Neuronal stem cell (in vitro differentiated cells): ENCODE data around the gene YY1AP1.
"Not testable (repeated sequence)": the region's sequence is repeated elsewhere in the genome, so short reads cannot be mapped to it uniquely, and the experiment has no call there.

Source experiments
- DNase-seq: peaks from one replicate; pipeline ENCODE4 v3.0.0-alpha.2; 2013; ENCODE audit warnings: low spot score
- H2AFZ ChIP-seq: one replicate; pipeline ENCODE4 v1.6.1; 2013; ENCODE audit warnings: mild to moderate bottlenecking, low read length, inconsistent platforms
- H2AK5ac ChIP-seq: 2 replicates; pipeline ENCODE4 v1.6.1; 2013; ENCODE audit warnings: low read depth, mild to moderate bottlenecking, inconsistent platforms, low read length, moderate library complexity, mixed read lengths
- H2BK120ac ChIP-seq: 2 replicates; pipeline ENCODE4 v1.6.1; 2013; ENCODE audit warnings: low read depth, mild to moderate bottlenecking, inconsistent platforms, low read length, moderate library complexity, mixed read lengths
- H2BK12ac ChIP-seq: one replicate; pipeline ENCODE4 v1.6.1; 2013; ENCODE audit warnings: low read length, inconsistent platforms
- H2BK15ac ChIP-seq: 2 replicates; pipeline ENCODE4 v1.6.1; 2013; ENCODE audit warnings: mild to moderate bottlenecking, low read length, inconsistent platforms, mixed read lengths
- H2BK5ac ChIP-seq: one replicate; pipeline ENCODE4 v1.6.1; 2013; ENCODE audit warnings: inconsistent platforms, mild to moderate bottlenecking, low read length, moderate library complexity
- H3K14ac ChIP-seq: one replicate; pipeline ENCODE4 v1.6.1; 2013; ENCODE audit warnings: low read length, inconsistent platforms
- H3K18ac ChIP-seq: 2 replicates; pipeline ENCODE4 v1.6.1; 2013; ENCODE audit warnings: low read length, inconsistent platforms
- H3K23ac ChIP-seq: 2 replicates; pipeline ENCODE4 v1.6.1; 2013; ENCODE audit warnings: low read depth, mild to moderate bottlenecking, mixed read lengths, low read length, inconsistent platforms; ENCODE audit not compliant: poor library complexity
- H3K27ac ChIP-seq: replicated peaks from 3 replicates; pipeline ENCODE4 v1.5.1; 2013; ENCODE audit warnings: low read length, inconsistent platforms
- H3K27me3 ChIP-seq, 3 experiments: 2 replicates each; pipeline ENCODE4 v1.6.1; 2013; ENCODE audit warnings: low read length in 3 of 3, mild to moderate bottlenecking in 2 of 3, inconsistent platforms in 1 of 3, low read depth in 1 of 3, mixed read lengths in 1 of 3, moderate library complexity in 1 of 3; ENCODE audit not compliant: control insufficient read depth in 3 of 3, insufficient read depth in 3 of 3
- H3K36me3 ChIP-seq, 2 donors: replicated peaks in 1 of 2; 2 replicates each; pipeline ENCODE4 v1.6.1; 2013; ENCODE audit warnings: low read length in 2 of 2; ENCODE audit not compliant: control insufficient read depth in 2 of 2, insufficient read depth in 2 of 2
- H3K4ac ChIP-seq: 2 replicates; pipeline ENCODE4 v1.6.1; 2013; ENCODE audit warnings: inconsistent platforms, mild to moderate bottlenecking, low read length, moderate library complexity
- H3K4me1 ChIP-seq, 2 donors: 1 replicate in 1 of 2; 2 replicates in 1 of 2; pipeline ENCODE4 v1.6.1; 2013; ENCODE audit warnings: low read length in 2 of 2, low read depth in 1 of 2; ENCODE audit not compliant: control insufficient read depth in 2 of 2, insufficient read depth in 1 of 2
- H3K4me2 ChIP-seq: one replicate; pipeline ENCODE4 v1.6.1; 2013; ENCODE audit warnings: mild to moderate bottlenecking, low read length, inconsistent platforms; ENCODE audit not compliant: insufficient read depth, poor library complexity, severe bottlenecking
- H3K4me3 ChIP-seq, 2 donors: 2 replicates each; pipeline ENCODE4 v1.5.1; 2013; ENCODE audit warnings: low read length in 2 of 2, mild to moderate bottlenecking in 2 of 2, inconsistent platforms in 1 of 2, moderate library complexity in 1 of 2
- H3K79me1 ChIP-seq: one replicate; pipeline ENCODE4 v1.6.1; 2013; ENCODE audit warnings: low read depth, mild to moderate bottlenecking, inconsistent platforms, low read length, moderate library complexity
- H3K9ac ChIP-seq: one replicate; pipeline ENCODE4 v1.6.1; 2013; ENCODE audit warnings: mild to moderate bottlenecking, low read depth, low read length, inconsistent platforms; ENCODE audit not compliant: poor library complexity
- H3K9me3 ChIP-seq, 2 donors: replicated peaks in 1 of 2; 2 replicates each; pipeline versions ENCODE3 to v1.6.1; 2013; ENCODE audit warnings: low read length in 2 of 2, mild to moderate bottlenecking in 2 of 2, inconsistent platforms in 1 of 2, low read depth in 1 of 2, mixed read lengths in 1 of 2, moderate library complexity in 1 of 2; ENCODE audit not compliant: control insufficient read depth in 2 of 2, insufficient read depth in 1 of 2
- H4K8ac ChIP-seq: one replicate; pipeline ENCODE4 v1.6.1; 2013; ENCODE audit warnings: low read depth, mild to moderate bottlenecking, inconsistent platforms, low read length, moderate library complexity
- H4K91ac ChIP-seq: one replicate; pipeline ENCODE4 v1.6.1; 2013; ENCODE audit warnings: low read length, low read depth, mild to moderate bottlenecking, inconsistent platforms; ENCODE audit not compliant: poor library complexity
- WGBS, 2 donors: extraction: QIAGEN DNeasy Blood & Tissue Kit; methylation state at CpG; one replicate each; pipeline ENCODE4 v1.1.7; 2013; ENCODE audit warnings: missing lambda C conversion rate in 2 of 2, mixed read lengths in 1 of 2; ENCODE audit not compliant: insufficient read length in 2 of 2, insufficient replicate concordance in 1 of 2; ENCODE audit errors: extremely low coverage in 2 of 2; 5-methylcytosine and 5-hydroxymethylcytosine counted together

YY1AP1 gene

DNA sequence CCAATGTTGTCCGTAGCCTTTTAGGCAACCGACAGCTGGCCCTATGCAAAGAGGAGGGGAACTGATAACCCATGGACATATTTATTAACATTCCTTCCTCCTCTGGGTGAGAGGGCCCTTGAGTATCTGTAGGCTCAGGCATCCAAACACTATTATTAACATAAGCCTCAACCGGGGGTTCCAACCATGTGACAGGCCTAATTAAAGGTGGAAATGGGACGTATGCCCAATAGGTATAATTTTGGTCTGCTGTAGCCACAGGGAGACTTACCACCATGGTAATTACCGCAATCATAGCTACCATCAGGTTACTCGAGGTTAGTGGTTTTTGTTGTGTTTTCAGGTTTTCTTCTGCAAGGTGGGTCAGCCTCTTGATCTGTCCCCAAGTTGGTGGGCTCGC lies 5.6 kb upstream of the YY1AP1 start:
- no peak overlapping the region for H3K4me3 ChIP-seq
- WGBS, 2 donors, result no CpG with 5 or more reads among the region's 7 CpGs
- no peak overlapping the region for H3K9ac ChIP-seq
- peaks cover 0 to 44% of the 10 kb centered on the region in 2 donors for H3K9me3 ChIP-seq
- no peak overlapping the region for H2BK15ac ChIP-seq
- peaks cover 0 to 3% of the 10 kb centered on the region in 2 donors for H3K4me1 ChIP-seq
- no peak overlapping the region for H2AK5ac ChIP-seq
- no peak overlapping the region for H3K14ac ChIP-seq
- H3K27me3 ChIP-seq, result no peaks in the 10 kb centered on the region
- no peak overlapping the region for H3K23ac ChIP-seq
- no peak overlapping the region for H3K18ac ChIP-seq
- no peak overlapping the region for H3K4me2 ChIP-seq
- DNase-seq, result no peak
- H3K79me1 ChIP-seq, result peaks cover 7% of the 10 kb centered on the region
- H2AFZ ChIP-seq, result no peak overlapping the region
- no peak overlapping the region for H3K4ac ChIP-seq
- no peak overlapping the region for H2BK5ac ChIP-seq
- H4K91ac ChIP-seq, result no peak overlapping the region
- H3K27ac ChIP-seq, result no peak overlapping the region
- H4K8ac ChIP-seq, result no peak overlapping the region
- no peak overlapping the region for H2BK12ac ChIP-seq
- H2BK120ac ChIP-seq, result no peak overlapping the region
- peaks cover 3 to 47% of the 10 kb centered on the region in 2 donors for H3K36me3 ChIP-seq

GRCh38 chr1:155691992-155692528 lies 3.5 kb upstream of the YY1AP1 start:
- Histone ChIP-seq H3K27me3 (no peaks in the 10 kb centered on the region), H3K4me2 (no peak overlapping the region), H3K79me1 (peaks cover 10% of the 10 kb centered on the region), H3K9ac (no peak overlapping the region), H2BK5ac (no peak overlapping the region), H2AFZ (no peak overlapping the region), H3K4me3 (no peak overlapping the region), H3K14ac (no peak overlapping the region), H3K18ac (no peak overlapping the region), H2AK5ac (no peak overlapping the region), H3K9me3 (peaks cover 0 to 37% of the 10 kb centered on the region in 2 donors), H3K36me3 (peaks cover 3 to 47% of the 10 kb centered on the region in 2 donors), H3K27ac (no peak overlapping the region), H2BK120ac (no peak overlapping the region), H2BK12ac (no peak overlapping the region), H2BK15ac (no peak overlapping the region), H4K8ac (no peak overlapping the region), H3K4ac (no peak overlapping the region), H3K4me1 (peaks cover 0 to 3% of the 10 kb centered on the region in 2 donors), H4K91ac (no peak overlapping the region), H3K23ac (no peak overlapping the region)
- whole genome bisulfite sequencing, 2 donors, result no CpG with 5 or more reads among the region's 8 CpGs
- no peak for DNase-seq

DNA sequence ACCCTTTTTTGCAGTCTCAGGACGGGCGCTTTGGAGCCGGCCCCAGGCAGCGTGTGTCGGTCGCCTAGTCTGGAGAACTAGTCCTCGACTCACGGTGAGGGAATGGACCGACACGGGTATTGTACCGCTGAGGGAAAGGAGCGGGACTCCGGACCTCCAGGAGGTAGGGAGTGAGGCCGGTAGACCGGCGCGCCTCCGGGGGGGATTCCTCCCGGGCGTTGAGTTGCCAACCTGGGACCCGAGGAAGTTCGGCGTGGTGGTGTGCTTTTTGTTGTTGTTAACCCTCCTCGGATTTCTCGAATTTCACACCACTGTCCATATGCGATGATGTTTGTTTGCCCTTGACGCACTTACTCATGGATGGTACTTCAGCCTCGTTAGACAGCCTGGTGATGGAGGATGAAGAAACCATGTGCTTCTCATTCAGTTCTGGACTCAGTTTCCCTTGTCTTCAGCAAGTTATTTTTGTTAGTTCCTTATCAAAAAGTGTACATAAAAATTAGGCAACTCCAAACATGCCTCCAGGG lies 570 bp upstream of the YY1AP1 start, which contains the start of gene DAP3:
TSS of gene DAP3 (plus strand) at position 11 of the 527 bp plus-strand sequence. CDS start 20,689 bp downstream, outside the sequence.
- H3K18ac ChIP-seq, result peak within 1 kb of the TSS; percentile 100
- peak within 1 kb of the TSS; percentile 99 for H2BK5ac ChIP-seq
- H4K91ac ChIP-seq, DNase-seq, H3K79me1 ChIP-seq, H3K27me3 ChIP-seq, H4K8ac ChIP-seq, H3K4me1 ChIP-seq: not testable (repeated sequence)
- H2AK5ac ChIP-seq, result peak within 1 kb of the TSS; percentile 74
- peak within 1 kb of the TSS; percentile 41 for H2BK12ac ChIP-seq
- peak within 1 kb of the TSS; percentile 97 for H2BK15ac ChIP-seq
- H3K23ac ChIP-seq, result peak within 1 kb of the TSS; percentile 99
- H3K4me2 ChIP-seq, result peak within 1 kb of the TSS; percentile 45
- peak within 1 kb of the TSS; percentile 93 for H3K4ac ChIP-seq
- peaks cover 0 to 26% of the 10 kb centered on the region in 2 donors for H3K9me3 ChIP-seq
- WGBS, 2 donors, result no CpG with 5 or more reads among the region's 28 CpGs
- H2BK120ac ChIP-seq, result peak within 1 kb of the TSS; percentile 72
- H3K36me3 ChIP-seq, result peaks cover 3 to 51% of the 10 kb centered on the region in 2 donors
- peak within 1 kb of the TSS; percentile 100 for H2AFZ ChIP-seq
- H3K27ac ChIP-seq, result peak within 1 kb of the TSS; percentile 82
- peak within 1 kb of the TSS; percentile 97 to 99 for H3K4me3 ChIP-seq
- H3K9ac ChIP-seq, result peak within 1 kb of the TSS; percentile 99
- peak within 1 kb of the TSS; percentile 97 for H3K14ac ChIP-seq

GRCh38 chr1:155687705-155688323 lies 760 bp downstream of the YY1AP1 start:
- Histone ChIP-seq H3K9me3 (peaks cover 0 to 21% of the 10 kb centered on the region in 2 donors), H3K4me2 (peak overlapping the region; percentile 45), H3K18ac (peak overlapping the region; percentile 98), H3K4me3 (peak overlapping the region; percentile 97 to 99), H2BK120ac (peak overlapping the region; percentile 72), H2AFZ (peak overlapping the region; percentile 100), H2BK15ac (peak overlapping the region; percentile 97), H2AK5ac (peak overlapping the region; percentile 74), H3K9ac (peak overlapping the region; percentile 99), H3K79me1 (peaks cover 11% of the 10 kb centered on the region), H2BK5ac (peak overlapping the region; percentile 99), H3K27ac (peak overlapping the region; percentile 82), H3K36me3 (peaks cover 0 to 57% of the 10 kb centered on the region in 2 donors), H3K23ac (peak overlapping the region; percentile 99)
- not testable (repeated sequence) for H3K14ac ChIP-seq, H4K91ac ChIP-seq, DNase-seq, H2BK12ac ChIP-seq, H3K4me1 ChIP-seq, H3K4ac ChIP-seq, H4K8ac ChIP-seq, H3K27me3 ChIP-seq
- WGBS, 2 donors, result no CpG with 5 or more reads among the region's 35 CpGs
